ENCODE measurements around the gene TRIML1.

Gene TRIML1

DNA sequence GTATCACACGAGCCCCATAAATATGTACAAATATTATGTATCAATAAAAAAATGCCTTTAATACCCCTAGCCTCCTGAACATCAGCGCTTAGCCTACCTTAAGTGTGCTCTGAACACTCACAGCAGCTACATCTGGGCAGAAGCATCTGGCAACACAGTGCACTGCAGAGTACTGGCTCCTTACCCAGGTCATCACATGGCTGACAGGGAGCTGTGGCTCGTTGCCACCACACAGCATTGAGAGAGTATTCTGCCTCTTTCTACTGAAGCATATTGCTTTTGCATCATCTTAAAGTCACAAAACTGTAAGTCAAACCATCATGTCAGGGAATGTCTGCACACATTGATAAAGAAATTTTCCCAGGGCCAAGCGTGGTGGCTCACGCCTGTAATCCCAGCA, 55.2 kb downstream of the TRIML1 start:
- Histone ChIP-seq H3K9me3 (ENCODE audit: severe bottlenecking) (peaks cover 2% of the 10 kb centered on the region), H3K36me3 (no peaks in the 10 kb centered on the region), H3K27ac (no peak overlapping the region), H3K27me3 (ENCODE audit: insufficient read depth, low read depth, severe bottlenecking) (peaks cover 84% of the 10 kb centered on the region), H3K4me3 (ENCODE audit: low read depth, low read length) (no peak overlapping the region)
- TF ChIP-seq, protein P1, sequence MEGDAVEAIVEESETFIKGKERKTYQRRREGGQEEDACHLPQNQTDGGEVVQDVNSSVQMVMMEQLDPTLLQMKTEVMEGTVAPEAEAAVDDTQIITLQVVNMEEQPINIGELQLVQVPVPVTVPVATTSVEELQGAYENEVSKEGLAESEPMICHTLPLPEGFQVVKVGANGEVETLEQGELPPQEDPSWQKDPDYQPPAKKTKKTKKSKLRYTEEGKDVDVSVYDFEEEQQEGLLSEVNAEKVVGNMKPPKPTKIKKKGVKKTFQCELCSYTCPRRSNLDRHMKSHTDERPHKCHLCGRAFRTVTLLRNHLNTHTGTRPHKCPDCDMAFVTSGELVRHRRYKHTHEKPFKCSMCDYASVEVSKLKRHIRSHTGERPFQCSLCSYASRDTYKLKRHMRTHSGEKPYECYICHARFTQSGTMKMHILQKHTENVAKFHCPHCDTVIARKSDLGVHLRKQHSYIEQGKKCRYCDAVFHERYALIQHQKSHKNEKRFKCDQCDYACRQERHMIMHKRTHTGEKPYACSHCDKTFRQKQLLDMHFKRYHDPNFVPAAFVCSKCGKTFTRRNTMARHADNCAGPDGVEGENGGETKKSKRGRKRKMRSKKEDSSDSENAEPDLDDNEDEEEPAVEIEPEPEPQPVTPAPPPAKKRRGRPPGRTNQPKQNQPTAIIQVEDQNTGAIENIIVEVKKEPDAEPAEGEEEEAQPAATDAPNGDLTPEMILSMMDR (IDR thresholded peaks at IDR 0.05; ENCODE audit: low read depth, low read length): no peak
- DNase-seq: no peak

DNA sequence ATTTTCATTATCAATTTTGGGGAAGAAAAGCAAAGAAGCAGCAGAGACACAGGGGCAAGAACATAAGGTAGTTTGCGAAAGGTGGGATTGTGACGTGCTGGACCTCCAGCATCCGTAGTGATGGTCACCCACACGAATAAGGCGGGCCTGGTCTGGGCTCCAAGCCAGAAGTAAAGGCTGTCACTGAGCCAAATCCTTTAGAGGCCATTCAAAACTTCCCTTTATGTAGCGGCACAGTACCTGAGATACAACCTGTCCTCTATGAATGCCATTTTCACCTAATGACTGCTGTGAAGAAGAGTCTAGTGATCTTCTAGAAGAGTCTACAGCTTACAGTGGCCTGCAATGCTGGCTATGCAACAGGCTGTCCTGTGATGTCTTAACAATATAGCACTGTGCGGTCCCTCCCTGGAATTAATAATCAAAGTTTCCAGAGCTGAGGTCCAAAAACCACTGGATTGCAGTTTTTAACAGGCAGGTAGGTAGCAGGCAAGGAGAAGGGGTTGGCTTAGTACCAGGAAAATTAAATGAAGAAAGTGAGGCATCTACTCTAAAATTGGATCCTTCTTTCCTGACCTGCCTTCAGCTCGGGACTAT, 56.2 kb downstream of the TRIML1 start:
- H3K27ac ChIP-seq: no peak overlapping the region
- no peak for DNase-seq
- H3K4me3 ChIP-seq (ENCODE audit: low read depth, low read length): no peak overlapping the region
- H3K9me3 ChIP-seq (ENCODE audit: severe bottlenecking): peaks cover 2% of the 10 kb centered on the region
- TF ChIP-seq, protein P1 (IDR thresholded peaks at IDR 0.05; ENCODE audit: low read depth, low read length): no peak
- peaks cover 82% of the 10 kb centered on the region for H3K27me3 ChIP-seq (ENCODE audit: insufficient read depth, low read depth, severe bottlenecking)
- H3K36me3 ChIP-seq: no peaks in the 10 kb centered on the region

DNA sequence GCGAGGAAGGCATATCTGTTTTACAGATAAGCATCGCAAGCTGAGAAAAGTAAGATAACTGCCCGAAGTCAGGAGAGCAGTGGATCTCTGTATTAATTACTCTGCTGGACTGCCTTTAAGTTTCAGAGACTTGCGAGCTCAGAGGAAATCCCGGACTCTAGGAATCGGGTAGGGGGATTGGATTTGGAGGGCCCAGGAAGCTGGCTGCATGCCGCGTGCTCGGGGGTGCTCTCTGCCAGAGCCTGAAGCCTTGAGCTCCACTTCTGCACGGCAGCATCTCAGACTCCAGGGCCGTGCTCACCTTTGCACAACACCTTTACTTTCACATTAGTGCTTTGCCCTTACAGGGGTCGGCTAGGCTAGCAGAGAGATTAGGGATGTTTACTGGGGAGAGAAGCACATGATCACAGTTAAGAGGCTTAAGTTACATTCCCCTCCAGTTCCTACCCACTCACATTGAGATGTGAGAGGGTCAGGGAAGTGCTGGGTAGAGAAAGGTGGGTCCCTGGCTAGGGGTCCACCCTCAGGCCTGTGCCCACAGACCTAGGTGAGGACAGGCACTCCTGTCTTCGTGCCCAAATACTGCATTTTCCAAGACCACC, 57.0 kb downstream of the TRIML1 start:
- no peak for DNase-seq
- Histone ChIP-seq H3K4me3 (ENCODE audit: low read depth, low read length) (no peak overlapping the region), H3K9me3 (ENCODE audit: severe bottlenecking) (peaks cover 2% of the 10 kb centered on the region), H3K27ac (no peak overlapping the region), H3K36me3 (no peaks in the 10 kb centered on the region), H3K27me3 (ENCODE audit: insufficient read depth, low read depth, severe bottlenecking) (peaks cover 83% of the 10 kb centered on the region)
- TF ChIP-seq, protein P1 (IDR thresholded peaks at IDR 0.05; ENCODE audit: low read depth, low read length): no peak
